HG02938 (cell line): ENCODE data around the gene CEACAM1.
"Not testable (repeated sequence)": the region's sequence is repeated elsewhere in the genome, so short reads cannot be mapped to it uniquely, and the experiment has no call there.

Source experiments
- ATAC-seq: cut with Tn5 transposase; IDR thresholded peaks from one replicate; pipeline ENCODE4 v1.9.1; 2021; ENCODE audit warnings: mild to moderate bottlenecking, moderate library complexity; ENCODE audit not compliant: unreplicated experiment

CEACAM1 gene

DNA sequence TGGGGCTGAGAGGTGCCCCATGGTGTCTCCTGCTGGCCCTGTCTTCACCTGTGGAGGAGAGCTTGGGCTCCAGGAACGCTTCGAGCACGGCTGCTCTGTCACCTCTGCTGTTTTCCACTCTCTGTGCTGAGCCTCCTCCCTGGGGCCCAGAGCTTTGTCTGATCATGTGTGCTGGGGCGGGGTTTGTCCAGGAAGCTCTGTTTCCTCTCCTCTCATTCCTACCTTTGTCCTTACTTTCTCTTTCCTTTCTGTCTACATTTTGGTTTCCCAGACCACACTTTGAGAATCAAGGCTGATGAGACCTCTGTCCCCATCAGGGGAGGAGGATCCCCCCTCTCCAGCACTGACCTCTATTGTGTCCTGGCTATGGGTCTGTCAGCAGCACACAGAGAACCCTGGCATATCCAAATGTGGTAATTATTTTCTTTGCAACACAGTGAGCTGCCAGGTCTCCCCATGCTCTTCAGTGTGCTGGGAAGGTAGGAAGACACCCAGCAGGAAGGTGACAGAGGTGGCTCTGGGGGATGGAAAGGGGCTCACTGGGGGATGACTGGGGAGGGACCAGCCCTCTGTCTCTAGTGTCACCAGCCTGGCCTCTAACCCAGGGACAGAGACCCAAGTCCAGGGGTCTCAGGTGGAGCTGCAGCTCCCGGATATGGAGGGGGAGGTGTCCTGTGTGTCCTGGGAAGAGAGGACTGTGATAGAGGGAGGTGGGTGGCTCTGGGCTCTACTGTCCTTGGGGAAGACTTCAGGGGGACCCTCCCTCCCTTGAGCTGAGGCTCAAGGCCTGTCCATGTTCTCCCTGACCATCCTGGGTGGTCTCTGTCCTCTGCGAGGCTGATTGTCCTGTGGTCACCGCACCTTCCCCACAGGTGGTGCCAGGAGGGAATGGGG, at the start of gene CEACAM1:
CEACAM1 (minus strand) TSS at position 128 of the 894 bp plus-strand sequence; CDS start at position 21, 107 bp downstream.
- no peak for ATAC-seq

DNA sequence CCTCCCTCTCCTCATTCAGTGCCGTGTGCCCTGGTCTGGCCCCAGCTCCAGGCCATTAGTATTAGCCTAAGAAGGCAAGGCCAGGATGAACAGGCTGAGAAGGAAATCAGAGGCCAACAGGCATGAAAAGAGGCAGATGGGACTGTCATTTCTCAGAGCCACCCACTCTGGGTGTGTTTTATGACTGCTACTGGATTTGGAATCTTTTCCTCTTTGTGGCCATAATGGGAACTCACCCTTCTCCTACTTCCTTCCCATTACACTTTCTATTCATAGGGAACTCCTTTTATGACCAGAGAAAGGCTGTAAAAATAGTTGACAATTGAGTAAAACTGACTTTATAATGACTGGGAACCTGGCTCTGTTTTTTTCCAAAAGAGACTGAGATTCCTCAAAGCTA, 48.7 kb upstream of the CEACAM1 start:
- no peak for ATAC-seq

DNA sequence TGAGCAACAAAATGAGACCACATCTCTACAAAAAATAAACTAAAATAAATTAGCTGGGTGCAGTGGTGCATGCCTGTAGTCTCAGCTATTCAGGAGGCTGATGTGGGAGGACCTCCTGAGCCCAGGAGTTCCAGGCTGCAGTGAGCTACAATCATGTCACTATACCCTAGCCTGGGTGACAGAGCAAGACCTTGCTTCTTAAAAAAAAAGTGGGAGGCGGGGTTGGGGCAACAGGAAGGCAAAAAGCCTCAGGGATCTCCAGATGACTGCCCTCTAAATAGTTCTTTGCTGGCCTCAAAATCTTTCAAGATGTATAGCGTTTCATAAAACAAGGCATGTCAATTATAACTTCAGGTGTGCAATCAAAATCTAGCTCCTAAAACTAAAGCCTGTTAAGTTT, 48.0 kb upstream of the CEACAM1 start:
- no peak for ATAC-seq

DNA sequence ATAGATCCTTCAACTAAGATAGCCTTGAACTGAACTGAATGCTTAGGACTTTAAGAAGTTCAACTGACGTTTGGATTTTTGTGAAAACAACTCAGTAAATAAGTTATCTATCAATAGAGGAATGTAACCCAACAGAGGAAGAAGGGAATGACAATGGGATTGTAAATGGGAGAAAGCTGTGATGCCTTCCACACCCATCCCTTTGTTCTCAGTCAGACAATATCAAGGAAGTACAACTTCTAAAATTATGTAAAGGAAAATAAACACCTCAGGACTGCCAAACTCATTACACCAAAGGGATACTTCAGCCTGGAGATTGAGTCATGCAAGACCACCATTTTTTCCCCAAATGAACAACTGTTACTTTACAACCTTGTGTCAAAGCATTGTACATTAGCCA, 45.4 kb upstream of the CEACAM1 start:
- no peak for ATAC-seq

DNA sequence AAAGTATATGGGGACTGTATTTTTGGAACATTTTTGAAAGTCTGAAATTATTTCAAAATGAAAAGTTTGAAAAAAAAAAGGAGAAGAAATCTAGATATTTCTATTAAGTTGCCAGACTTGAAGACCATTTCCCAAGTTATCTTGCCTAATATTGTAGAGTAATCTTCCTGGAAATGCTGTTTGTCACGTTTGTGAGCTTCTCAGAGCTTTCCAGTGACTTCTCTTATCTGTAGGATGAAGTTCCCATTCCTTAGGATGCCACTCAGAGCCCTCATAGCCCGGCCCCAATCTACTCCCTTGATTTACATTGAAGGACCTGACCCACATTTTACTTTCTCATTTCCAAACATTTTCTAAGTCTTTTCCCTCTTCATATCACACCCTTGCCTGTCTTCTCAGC, 42.8 kb upstream of the CEACAM1 start:
- ATAC-seq, result no peak

DNA sequence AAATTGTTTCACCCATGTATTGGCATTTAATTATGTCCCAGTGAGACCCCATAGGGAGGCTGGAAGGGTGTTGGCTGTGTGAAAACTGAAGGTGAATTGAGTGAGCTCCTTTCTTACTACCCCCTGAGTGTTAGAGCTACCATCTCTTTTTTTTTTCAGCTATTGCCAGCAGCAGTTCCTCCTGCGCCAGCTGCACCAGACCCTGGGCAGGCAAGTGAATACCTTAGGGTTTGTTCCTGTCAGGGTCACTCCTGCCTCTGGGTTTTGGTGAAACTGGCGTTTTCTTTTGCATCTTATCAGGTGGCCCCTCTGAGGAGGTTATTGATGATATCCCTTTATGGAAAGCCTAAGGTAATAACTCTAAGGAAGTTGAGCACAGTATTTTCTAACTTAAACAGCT, 40.9 kb upstream of the CEACAM1 start:
- ATAC-seq, result no peak

DNA sequence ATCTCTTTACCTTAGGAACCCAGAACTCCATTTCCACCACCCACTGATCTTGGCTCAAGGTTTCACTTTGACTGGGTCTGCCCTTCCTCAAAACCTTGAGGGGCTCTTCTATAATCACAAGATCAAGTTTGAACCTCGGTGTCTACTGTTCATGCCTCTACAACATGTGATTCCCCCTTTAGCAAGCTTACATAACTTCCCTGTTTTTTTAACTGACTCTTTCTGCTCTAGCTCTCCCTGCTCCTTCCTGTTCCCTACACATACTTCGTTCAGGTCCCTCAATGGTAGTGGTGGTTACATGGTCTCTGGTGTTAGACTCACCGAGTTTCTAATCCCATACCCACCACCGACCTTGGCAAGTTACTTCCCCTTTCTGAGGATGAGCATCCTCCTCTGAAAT, 39.7 kb upstream of the CEACAM1 start:
- ATAC-seq, result no peak

DNA sequence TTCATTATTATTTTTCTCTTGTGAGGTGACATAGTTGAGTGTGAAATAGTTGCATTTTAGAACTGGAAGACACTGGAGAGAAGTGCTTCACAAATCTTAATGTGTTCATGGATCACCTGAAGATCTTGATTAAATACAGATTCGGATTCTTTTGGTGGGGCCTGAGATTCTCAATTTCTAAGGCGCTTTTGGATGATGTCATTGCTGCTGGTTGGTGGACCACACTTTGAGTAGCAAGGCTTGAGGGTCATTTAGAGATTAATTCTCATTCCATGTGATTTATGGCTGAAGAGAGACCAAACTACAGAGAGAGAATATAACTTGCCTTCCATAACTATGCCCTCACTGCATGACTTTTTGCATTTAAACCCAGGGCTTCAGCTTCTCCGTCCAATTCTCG, 39.3 kb upstream of the CEACAM1 start:
- no peak for ATAC-seq

DNA sequence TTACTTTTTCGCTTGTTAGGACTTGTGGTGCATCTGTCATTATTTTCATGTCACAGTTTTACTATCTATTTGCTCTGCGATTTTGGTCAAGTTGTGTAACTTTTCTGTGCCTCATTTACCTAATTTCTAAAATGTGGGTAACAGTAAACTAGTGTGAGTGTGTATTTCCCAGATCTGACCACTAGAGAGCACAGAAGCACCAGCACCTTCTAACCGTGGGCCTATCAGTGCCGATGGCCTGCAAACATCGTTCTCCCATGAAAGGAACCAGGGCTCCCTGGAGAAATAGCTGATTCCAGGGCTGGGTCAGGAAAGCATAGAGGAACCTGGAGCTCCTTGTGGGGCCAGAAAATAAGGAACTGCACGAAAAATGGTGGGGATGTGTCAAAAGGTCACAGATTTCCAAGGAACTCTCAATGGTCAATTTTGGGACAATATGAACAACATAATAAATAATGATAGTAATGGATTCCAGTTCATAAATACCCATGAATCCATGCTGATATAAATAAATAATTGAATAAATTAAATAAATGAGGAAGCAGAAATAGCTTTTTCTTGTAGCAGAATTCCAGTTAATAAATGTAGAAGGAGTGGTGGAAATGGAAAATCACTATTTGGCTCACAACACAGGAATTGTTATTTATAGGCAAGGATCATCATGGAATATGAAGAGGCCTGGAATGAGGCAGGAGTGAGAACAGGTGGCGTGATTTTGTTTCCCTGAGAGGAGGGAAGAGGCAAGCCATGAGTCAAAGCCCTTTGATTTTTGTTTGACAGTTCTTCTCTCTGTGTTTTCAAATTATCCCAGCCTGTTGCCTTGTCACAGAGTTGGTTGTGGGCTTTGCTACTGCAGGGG, 35.3 kb upstream of the CEACAM1 start:
- no peak for ATAC-seq

DNA sequence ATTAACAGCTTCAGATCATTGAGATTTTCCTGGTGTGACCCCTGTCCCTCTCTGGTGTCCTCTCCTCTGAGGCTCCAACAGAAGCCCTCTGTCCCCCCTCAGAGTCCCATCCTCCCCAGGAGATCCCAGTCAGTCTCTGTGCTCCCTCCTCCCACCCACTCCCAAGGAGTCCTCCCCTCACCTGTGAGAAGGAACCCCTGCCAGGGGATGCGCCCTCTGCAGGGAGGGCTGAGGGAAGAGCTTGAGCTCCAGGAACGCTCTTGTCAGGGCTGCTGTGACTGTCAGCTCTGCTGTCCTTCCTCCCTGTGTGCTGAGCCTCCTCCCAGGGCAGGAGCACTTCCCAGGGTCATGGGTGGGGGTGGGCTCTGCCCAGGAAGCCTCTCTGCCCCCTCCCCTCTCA, 33.2 kb upstream of the CEACAM1 start:
- ATAC-seq, result no peak

DNA sequence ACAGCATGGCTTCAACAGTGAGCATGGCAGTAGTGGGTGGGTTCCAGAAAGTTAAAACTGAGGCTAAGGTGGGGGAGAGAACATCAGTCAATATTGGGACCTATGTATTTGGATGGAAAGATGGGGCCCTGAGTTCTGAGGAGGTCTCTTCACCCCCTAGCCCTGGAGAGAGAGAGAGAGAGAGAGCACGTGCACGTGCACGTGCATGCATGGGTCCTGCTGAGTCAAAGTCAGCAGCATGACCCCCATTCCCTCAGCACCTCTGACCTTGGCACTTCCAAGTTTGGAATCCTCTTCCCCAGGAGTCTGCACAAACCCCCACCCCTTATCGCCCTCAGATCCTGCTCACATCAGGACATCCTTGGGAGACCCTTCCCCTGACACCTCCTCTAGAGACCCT, 32.5 kb upstream of the CEACAM1 start:
- no peak for ATAC-seq

DNA sequence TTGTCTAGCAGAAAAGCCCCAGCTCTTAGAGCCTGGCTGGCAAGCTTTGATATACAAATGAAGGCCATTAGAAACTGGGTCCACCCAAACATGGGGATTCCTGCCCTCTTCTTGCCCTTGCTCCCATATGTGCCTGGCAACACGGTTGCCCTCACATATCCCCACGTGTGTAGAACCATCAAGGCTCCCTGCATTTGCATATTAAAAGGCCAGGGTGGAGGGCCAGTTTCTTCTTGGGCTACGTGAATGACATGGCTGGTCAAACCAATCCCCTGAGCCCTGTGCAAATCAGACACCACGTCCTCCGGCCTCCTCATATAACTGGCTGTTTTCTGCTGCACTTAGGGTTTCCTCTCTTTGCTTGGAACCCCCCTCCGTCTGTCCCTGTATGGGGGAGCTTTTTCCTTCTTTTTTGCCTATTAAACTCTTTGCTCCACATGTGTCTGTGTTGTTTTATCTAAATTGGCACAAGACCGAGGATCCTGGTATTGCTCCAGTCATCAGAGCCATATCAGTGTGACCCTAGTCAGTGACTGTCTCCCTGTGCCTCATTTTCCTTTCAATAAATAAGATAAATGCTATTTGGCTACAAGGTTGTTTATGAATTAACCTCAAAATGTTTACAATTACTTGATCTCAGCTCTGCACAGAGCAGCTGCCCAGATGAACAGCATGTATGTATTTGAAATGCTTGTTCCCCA, 30.3 kb upstream of the CEACAM1 start:
- no peak for ATAC-seq

DNA sequence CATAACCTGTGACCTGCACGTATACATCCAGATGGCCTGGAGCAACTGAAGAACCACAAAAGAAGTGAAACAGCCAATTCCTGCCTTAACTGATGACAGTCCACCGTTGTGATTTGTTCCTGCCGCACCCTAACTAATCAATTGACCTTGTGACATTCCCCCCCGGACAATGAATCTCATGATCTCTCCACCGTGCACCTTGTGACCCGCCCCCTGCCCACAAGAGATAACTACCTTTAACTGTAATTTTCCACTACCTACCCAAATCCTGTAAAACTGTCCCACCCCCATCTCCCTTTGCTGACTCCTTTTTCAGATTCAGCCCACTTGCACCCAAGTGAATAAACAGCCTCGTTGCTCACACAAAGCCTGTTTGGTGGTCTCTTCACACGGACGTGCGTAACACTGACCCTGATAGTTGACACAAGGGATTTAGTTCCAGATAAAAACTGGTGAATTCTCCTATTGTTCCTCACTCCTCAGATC, 29.1 kb upstream of the CEACAM1 start:
- ATAC-seq, result not testable (repeated sequence)

DNA sequence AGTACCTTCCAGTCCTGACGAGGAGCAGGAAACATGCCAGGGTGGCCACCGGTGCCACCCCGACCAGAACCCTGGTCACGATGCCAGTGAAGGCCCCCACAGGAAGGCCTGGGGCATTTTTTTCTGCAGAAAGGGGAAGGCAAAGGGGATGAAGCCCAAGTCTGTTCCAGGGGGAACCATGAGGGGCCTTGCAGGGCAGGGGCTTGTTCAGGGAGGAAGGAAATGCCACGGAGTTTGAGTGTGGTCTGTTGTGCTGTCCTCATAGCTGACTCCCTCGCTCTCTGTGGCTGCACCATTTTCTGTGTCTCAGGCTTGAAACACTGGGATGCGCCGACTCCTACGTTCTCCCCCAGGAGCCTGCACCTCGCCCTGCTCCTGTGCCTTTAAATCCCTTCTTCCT, 27.5 kb upstream of the CEACAM1 start:
- ATAC-seq, result no peak

DNA sequence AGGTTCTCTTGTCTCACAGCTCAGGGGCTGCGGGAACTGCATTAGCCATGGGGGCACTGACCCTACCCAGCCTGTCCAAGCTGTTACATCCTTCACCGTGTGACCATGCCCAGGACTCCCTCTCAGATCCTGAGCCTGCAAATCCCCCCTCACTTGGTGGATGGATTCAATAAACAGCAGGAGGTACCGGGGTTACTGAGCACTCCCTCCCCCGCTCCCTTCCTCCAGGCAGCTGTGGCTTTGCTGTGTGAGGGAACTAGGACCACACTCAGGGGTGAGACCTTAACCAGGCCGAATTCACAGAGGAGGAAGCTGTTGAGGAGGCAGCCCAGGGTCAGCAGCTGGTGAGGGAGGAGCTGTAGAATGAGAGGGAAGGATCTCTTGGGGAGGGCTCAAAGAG, 27.0 kb upstream of the CEACAM1 start:
- ATAC-seq, result no peak

DNA sequence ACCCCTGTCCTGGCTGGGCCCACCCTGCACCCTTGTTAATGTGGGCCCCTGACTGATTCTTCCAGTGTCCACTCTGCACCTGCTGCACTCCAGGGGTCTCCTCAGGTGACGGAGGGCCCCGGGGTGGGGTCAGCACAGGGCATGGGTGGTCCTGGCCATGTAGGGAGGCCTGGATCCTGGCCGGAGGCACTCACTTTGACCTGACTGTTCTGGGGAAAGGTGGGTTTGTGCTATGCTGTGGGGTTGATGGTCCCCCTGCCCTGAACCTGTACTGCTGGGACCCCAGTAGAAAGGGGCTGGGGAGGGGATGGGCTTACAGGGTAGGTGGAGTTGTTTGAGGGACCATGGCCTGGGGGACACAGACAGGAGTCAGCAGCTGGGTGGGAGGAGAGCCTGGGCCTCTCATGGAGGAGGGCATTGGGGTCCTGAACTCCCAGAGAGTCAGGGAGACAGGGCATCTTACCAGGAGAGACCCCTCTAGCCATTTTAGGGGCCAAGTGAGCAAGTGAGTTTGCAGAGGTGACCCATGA, 25.8 kb upstream of the CEACAM1 start:
- ATAC-seq, result no peak

DNA sequence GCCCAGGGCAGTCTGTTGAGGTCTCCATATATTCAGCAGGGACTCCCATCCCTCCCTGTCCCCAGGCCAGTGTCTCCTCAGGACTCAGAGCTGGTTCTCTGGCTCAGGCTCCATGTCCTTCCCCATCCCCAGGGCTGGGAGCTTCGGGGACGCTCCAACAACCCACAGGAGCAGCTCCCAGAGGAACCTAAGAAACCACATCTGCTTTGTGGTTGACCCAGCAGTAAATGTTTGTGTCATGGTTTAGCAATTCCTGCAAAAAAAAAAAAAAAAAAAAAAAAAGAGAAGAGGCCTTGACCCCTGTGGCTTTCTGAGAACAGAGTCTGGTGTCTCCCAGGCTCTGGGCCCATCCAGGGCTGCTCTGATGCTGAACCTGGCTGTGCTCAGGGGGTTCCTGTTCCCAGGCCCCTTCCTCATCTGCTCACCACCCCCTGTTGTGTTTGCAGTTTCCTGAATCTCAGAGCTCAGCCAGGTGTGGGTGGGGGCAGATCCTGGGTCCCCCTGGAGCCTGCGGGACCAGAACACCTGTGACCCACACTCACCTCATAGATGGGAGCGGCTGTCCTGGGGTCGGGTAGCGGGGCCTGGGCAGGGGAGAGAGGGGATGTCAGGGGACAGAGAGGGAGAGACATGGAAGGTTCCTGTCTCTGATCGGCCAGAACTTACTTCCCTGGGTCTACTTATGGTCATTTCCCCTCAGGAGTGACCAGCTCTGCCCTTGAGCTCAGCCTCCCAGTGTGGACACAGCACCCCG, 25.2 kb upstream of the CEACAM1 start:
- ATAC-seq, result no peak

DNA sequence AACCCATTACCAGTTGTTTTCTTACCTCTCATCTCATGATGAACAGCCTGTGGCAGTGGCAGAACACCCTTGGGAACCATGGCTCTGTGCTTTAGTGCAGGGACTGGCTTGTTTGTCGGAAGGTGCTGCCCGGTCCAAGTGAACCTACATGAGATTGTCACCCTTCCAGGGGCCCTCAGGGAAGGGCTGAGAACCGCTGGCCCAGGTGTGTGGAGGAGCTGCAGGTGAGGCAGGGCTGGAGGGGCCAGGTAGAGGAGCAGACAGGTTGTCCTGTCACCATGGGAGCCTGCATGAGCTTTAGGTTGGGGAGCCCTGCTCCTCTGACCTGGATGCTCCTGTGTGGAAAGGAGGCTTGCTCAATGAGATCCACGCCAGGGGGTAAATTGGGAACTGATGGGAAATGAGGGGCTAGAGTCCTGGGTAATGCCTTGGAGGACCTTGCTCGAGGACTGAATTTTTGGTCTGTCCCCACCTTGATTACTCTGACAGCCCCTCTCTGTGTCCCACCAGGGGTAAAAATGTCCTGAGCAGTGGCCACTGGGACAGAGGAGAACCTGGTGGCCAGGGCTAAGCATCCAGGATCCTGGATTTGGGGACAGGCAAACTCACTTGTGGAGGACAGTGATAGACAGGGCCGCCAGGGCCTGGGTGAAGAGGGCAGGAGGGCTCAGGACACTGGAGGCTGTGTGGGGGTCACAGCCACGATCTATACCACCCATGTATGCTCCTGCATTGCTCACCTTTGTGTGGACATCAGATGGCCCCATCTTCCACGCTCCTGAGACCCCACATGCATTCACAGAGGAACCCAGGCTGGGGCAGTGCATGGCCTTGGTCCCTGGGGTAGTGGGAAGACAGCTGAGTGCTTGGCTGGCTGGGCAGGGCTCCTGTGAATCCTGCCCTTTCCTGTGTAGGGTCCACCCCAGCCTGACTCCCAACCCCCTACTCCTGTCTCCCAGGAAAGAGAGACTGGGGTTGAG, 24.1 kb upstream of the CEACAM1 start:
- no peak for ATAC-seq

DNA sequence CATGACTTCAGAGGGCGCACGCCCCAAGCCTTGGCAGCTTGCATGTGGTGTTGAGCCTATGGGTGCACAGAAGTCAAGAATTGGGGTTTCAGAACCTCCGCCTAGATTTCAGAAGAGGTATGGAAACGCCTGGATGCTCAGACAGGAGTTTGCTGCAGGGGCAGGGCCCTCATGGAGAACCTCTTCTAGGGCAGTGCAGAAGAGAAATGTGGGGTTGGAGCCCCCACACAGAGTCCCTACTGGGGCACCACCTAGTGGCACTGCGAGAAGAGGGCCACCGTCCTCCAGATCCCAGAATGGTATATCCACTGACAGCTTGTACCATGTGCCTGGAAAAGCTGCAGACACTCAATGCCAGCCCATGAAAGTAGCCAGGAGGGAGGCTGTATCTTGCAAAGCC, 22.2 kb upstream of the CEACAM1 start:
- ATAC-seq, result not testable (repeated sequence)
